Measurements from ENCODE around the gene CCDC18.
"Not testable (repeated sequence)": the region's sequence is repeated elsewhere in the genome, so short reads cannot be mapped to it uniquely, and the experiment has no call there.

Gene CCDC18

GRCh38 chr1:93239863-93240262 lies 59.3 kb downstream of the CCDC18 start:
- DNase-seq (ENCODE audit: low read depth, low spot score), result no peak

- DNase-seq (ENCODE audit: low read depth, low spot score), result not testable (repeated sequence)
Measured at GRCh38 chr1:93243233-93243632, 62.7 kb downstream of the CCDC18 start.

GRCh38 chr1:93244298-93245069 lies 64.0 kb downstream of the CCDC18 start:
- no peak for DNase-seq (ENCODE audit: low read depth, low spot score)

GRCh38 chr1:93251966-93252365 lies 71.4 kb downstream of the CCDC18 start:
- no peak for DNase-seq (ENCODE audit: low read depth, low spot score)

GRCh38 chr1:93252598-93252997 lies 72.1 kb downstream of the CCDC18 start:
- DNase-seq (ENCODE audit: low read depth, low spot score), result peak; percentile 23

- DNase-seq (ENCODE audit: low read depth, low spot score), result no peak
Measured at GRCh38 chr1:93253516-93253915, 73.0 kb downstream of the CCDC18 start.

GRCh38 chr1:93255222-93256079 lies 74.9 kb downstream of the CCDC18 start:
- DNase-seq (ENCODE audit: low read depth, low spot score), result no peak

GRCh38 chr1:93256433-93256832 lies 75.9 kb downstream of the CCDC18 start:
- no peak for DNase-seq (ENCODE audit: low read depth, low spot score)

- DNase-seq (ENCODE audit: low read depth, low spot score), result no peak
Measured at GRCh38 chr1:93257889-93258288, 77.4 kb downstream of the CCDC18 start.

- not testable (repeated sequence) for DNase-seq (ENCODE audit: low read depth, low spot score)
Measured at GRCh38 chr1:93260726-93261125, 80.2 kb downstream of the CCDC18 start.

GRCh38 chr1:93262645-93263044 lies 82.1 kb downstream of the CCDC18 start:
- no peak for DNase-seq (ENCODE audit: low read depth, low spot score)

- not testable (repeated sequence) for DNase-seq (ENCODE audit: low read depth, low spot score)
Measured at GRCh38 chr1:93268888-93269287, 88.4 kb downstream of the CCDC18 start.

- DNase-seq (ENCODE audit: low read depth, low spot score), result not testable (repeated sequence)
Measured at GRCh38 chr1:93275262-93275633, 94.7 kb downstream of the CCDC18 start.

- DNase-seq (ENCODE audit: low read depth, low spot score), result peak; percentile 26
Measured at GRCh38 chr1:93275634-93276295, 95.2 kb downstream of the CCDC18 start.

GRCh38 chr1:93277530-93277929 lies 97.0 kb downstream of the CCDC18 start:
- DNase-seq (ENCODE audit: low read depth, low spot score), result not testable (repeated sequence)

- no peak for DNase-seq (ENCODE audit: low read depth, low spot score)
Measured at GRCh38 chr1:93283496-93283895, 103.0 kb downstream of the CCDC18 start.

- no peak for DNase-seq (ENCODE audit: low read depth, low spot score)
Measured at GRCh38 chr1:93288558-93288957, 108.0 kb downstream of the CCDC18 start.

- peak; percentile 19 for DNase-seq (ENCODE audit: low read depth, low spot score)
Measured at GRCh38 chr1:93296555-93297154, 116.1 kb downstream of the CCDC18 start.

- no peak for DNase-seq (ENCODE audit: low read depth, low spot score)
Measured at GRCh38 chr1:93301131-93301530, 120.6 kb downstream of the CCDC18 start.

- DNase-seq (ENCODE audit: low read depth, low spot score), result no peak
Measured at GRCh38 chr1:93302078-93302477, 121.6 kb downstream of the CCDC18 start.

GRCh38 chr1:93304716-93305138 lies 124.2 kb downstream of the CCDC18 start:
- DNase-seq (ENCODE audit: low read depth, low spot score), result peak; percentile 23

GRCh38 chr1:93306920-93307319 lies 126.4 kb downstream of the CCDC18 start:
- no peak for DNase-seq (ENCODE audit: low read depth, low spot score)

Data from ELF-1 (cell line).